GM23338 (cell line): Measurements from ENCODE around the gene PSD4. TPM values are rescaled to one million over a fixed set of nuclear protein-coding genes. Genes with fewer than 3 reads are reported as not detected.

ENCODE experiments used
- ATAC-seq: fragments of 200-7000 bp; cut with Tn5 transposase; 3 replicates; pipeline ENCODE4 v1.9.1; 2020
- DNase-seq: peaks from one replicate; pipeline ENCODE4 v3.0.0-alpha.2; 2015; ENCODE audit warnings: low spot score
- H2AFZ ChIP-seq: fragments of 200-600 bp; sonication (generic); 2 replicates; pipeline ENCODE4 v1.8.0; 2016; ENCODE audit warnings: antibody characterized with exemption, mild to moderate bottlenecking, moderate library complexity
- H3F3A ChIP-seq: fragments of 200-600 bp; sonication (generic); replicated peaks from 2 replicates; pipeline ENCODE4 v1.8.0; 2017; ENCODE audit warnings: antibody characterized with exemption, mixed run types, low read depth
- H3K27ac ChIP-seq: fragments of 200-600 bp; sonication (generic); 2 replicates; pipeline ENCODE4 v1.6.1; 2016; ENCODE audit warnings: low read depth
- H3K27me3 ChIP-seq: fragments of 200-600 bp; sonication (generic); 2 replicates; pipeline ENCODE4 v1.8.0; 2016; ENCODE audit warnings: mild to moderate bottlenecking, mixed run types, moderate library complexity; ENCODE audit not compliant: insufficient read depth
- H3K36me3 ChIP-seq: fragments of 200-600 bp; sonication (generic); 2 replicates; pipeline ENCODE4 v1.8.0; 2016; ENCODE audit warnings: mild to moderate bottlenecking; ENCODE audit not compliant: insufficient read depth
- H3K4me1 ChIP-seq: fragments of 200-600 bp; sonication (generic); 2 replicates; pipeline ENCODE4 v1.8.0; 2016; ENCODE audit warnings: mild to moderate bottlenecking, moderate library complexity; ENCODE audit not compliant: insufficient read depth
- H3K4me2 ChIP-seq: fragments of 200-600 bp; sonication (generic); 2 replicates; pipeline ENCODE4 v1.7.1; 2017; ENCODE audit warnings: mixed run types
- H3K4me3 ChIP-seq: fragments of 200-600 bp; sonication (generic); 2 replicates; pipeline ENCODE4 v1.6.1; 2016; ENCODE audit warnings: mixed run types
- H3K79me2 ChIP-seq: fragments of 200-600 bp; sonication (generic); replicated peaks from 2 replicates; pipeline ENCODE4 v1.8.0; 2017; ENCODE audit warnings: mild to moderate bottlenecking; ENCODE audit not compliant: insufficient read depth
- H3K9me2 ChIP-seq: fragments of 200-600 bp; sonication (generic); 2 replicates; pipeline ENCODE4 v1.8.0; 2017; ENCODE audit not compliant: insufficient read depth
- H4K20me1 ChIP-seq: fragments of 200-600 bp; sonication (generic); replicated peaks from 2 replicates; pipeline ENCODE4 v1.8.0; 2017; ENCODE audit warnings: mild to moderate bottlenecking; ENCODE audit not compliant: insufficient read depth
- H3K27ac Mint-ChIP-seq: 2 replicates; pipeline ENCODE4 v1.8.0; 2020; ENCODE audit warnings: inconsistent platforms, mild to moderate bottlenecking, moderate library complexity, mixed read lengths
- H3K27me3 Mint-ChIP-seq: 3 replicates; pipeline ENCODE4 v1.8.0; 2022; ENCODE audit warnings: low read depth, mild to moderate bottlenecking, moderate library complexity, mixed read lengths, inconsistent platforms; ENCODE audit not compliant: insufficient read depth, poor library complexity
- H3K36me3 Mint-ChIP-seq: 3 replicates; pipeline ENCODE4 v1.8.0; 2021; ENCODE audit warnings: low read depth, mild to moderate bottlenecking, inconsistent platforms, moderate library complexity, mixed read lengths
- H3K4me1 Mint-ChIP-seq: 3 replicates; pipeline ENCODE4 v1.8.0; 2020; ENCODE audit warnings: mild to moderate bottlenecking, inconsistent platforms, mixed read lengths
- H3K4me3 Mint-ChIP-seq: 3 replicates; pipeline ENCODE4 v1.8.0; 2021; ENCODE audit warnings: moderate library complexity, mild to moderate bottlenecking, inconsistent platforms, mixed read lengths
- H3K9me3 Mint-ChIP-seq: 3 replicates; pipeline ENCODE4 v1.8.0; 2020; ENCODE audit warnings: moderate library complexity, mild to moderate bottlenecking, inconsistent platforms, mixed read lengths
- CREB1 ChIP-seq: fragments of 250-450 bp; sonication (Bioruptor Pico); IDR thresholded peaks from 2 replicates; pipeline ENCODE4 v1.5.0; 2020; ENCODE audit warnings: low read depth, mild to moderate bottlenecking, moderate library complexity
- CTCF ChIP-seq, 2 experiments: fragments of 200-600 bp in 1 of 2; sonication (generic) in 1 of 2; conservative IDR thresholded peaks; 2 replicates each; pipeline versions ENCODE4 v1.5.1 to v1.6.1; 2016 to 2017; ENCODE audit warnings: antibody characterized with exemption in 2 of 2, low read depth in 2 of 2, mild to moderate bottlenecking in 2 of 2, moderate library complexity in 1 of 2
- ETS1 ChIP-seq: IDR thresholded peaks from 2 replicates; pipeline ENCODE4 v1.6.1; 2016; ENCODE audit warnings: antibody characterized with exemption
- EZH2 ChIP-seq: fragments of 200-600 bp; sonication (generic); IDR thresholded peaks from one replicate; pipeline ENCODE4 v1.8.0; 2017; ENCODE audit warnings: antibody characterized with exemption, mild to moderate bottlenecking, low read depth; ENCODE audit not compliant: unreplicated experiment
- EZH2phosphoT487 ChIP-seq: fragments of 200-600 bp; sonication (generic); IDR thresholded peaks from one replicate; pipeline ENCODE4 v1.8.1; 2018; ENCODE audit warnings: antibody characterized with exemption; ENCODE audit not compliant: unreplicated experiment
- JUNB ChIP-seq: IDR thresholded peaks from one replicate; pipeline ENCODE4 v1.6.1; 2016; ENCODE audit warnings: antibody characterized with exemption; ENCODE audit not compliant: unreplicated experiment
- NANOG ChIP-seq: IDR thresholded peaks from 2 replicates; pipeline ENCODE4 v1.6.1; 2016; ENCODE audit warnings: antibody characterized with exemption, borderline replicate concordance
- STAT1 ChIP-seq: IDR thresholded peaks from one replicate; pipeline ENCODE4 v1.6.1; 2016; ENCODE audit warnings: antibody characterized with exemption; ENCODE audit not compliant: unreplicated experiment
- ZNF331 ChIP-seq: fragments of 250-450 bp; sonication (Bioruptor Pico); IDR thresholded peaks from 2 replicates; pipeline ENCODE4 v1.5.0; 2020; ENCODE audit warnings: low read depth, mild to moderate bottlenecking, moderate library complexity
- ZNF462 ChIP-seq: fragments of 250-450 bp; sonication (Bioruptor Pico); IDR thresholded peaks from 2 replicates; pipeline ENCODE4 v1.5.0; 2020; ENCODE audit warnings: mild to moderate bottlenecking, moderate library complexity
- polyA plus RNA-seq: library from polyadenylated mRNA; unstranded; fragments of >200 nt; fragmentation: Nextera tagmentation; extraction: Ambion mirVana; gene quantifications from 2 replicates; pipeline ENCODE4 v1.2.1, GENCODE V29; 2016
- total RNA-seq: library from RNA; depleted of rRNA; stranded (reverse); fragments of >200 nt; shearing (Covaris generic); gene quantifications from 2 replicates; pipeline ENCODE4 v1.2.3, GENCODE V29; 2014

PSD4 gene
- total and polyA plus RNA-seq, 2 experiments from 2014 or later, result 0.06 to 0.66 TPM

GRCh38 chr2:113144259-113144658 lies 29.5 kb upstream of the PSD4 start:
- Mint-ChIP-seq H3K4me1 (no peaks in the 10 kb centered on the region), H3K36me3 (no peaks in the 10 kb centered on the region), H3K27me3 (peaks cover 4% of the 10 kb centered on the region), H3K9me3 (no peaks in the 10 kb centered on the region), H3K4me3 (no peak overlapping the region), H3K27ac (no peak overlapping the region)
- no peaks in the 10 kb centered on the region for H3K9me2 ChIP-seq
- H3F3A ChIP-seq, result no peaks in the 10 kb centered on the region
- ATAC-seq (no peak), DNase-seq (no peak)
- H2AFZ ChIP-seq, result no peak overlapping the region
- H3K4me3 ChIP-seq, result no peak overlapping the region
- no peaks in the 10 kb centered on the region for H3K36me3 ChIP-seq
- no peaks in the 10 kb centered on the region for H3K79me2 ChIP-seq
- H3K4me2 ChIP-seq, result no peak overlapping the region
- H4K20me1 ChIP-seq, result no peaks in the 10 kb centered on the region
- H3K4me1 ChIP-seq, result no peaks in the 10 kb centered on the region
- no peak for TF ChIP-seq STAT1
- no peaks in the 10 kb centered on the region for H3K27me3 ChIP-seq
- H3K27ac ChIP-seq, result no peak overlapping the region

- Histone ChIP-seq H3K9me2 (no peaks in the 10 kb centered on the region), H3K27me3 (no peaks in the 10 kb centered on the region), H3K79me2 (no peaks in the 10 kb centered on the region), H2AFZ (peak overlapping the region; percentile 52; the same call in 1 of the 2 replicates), H3F3A (no peaks in the 10 kb centered on the region), H3K4me1 (no peaks in the 10 kb centered on the region), H3K4me2 (no peak overlapping the region), H4K20me1 (no peaks in the 10 kb centered on the region), H3K4me3 (no peak overlapping the region), H3K36me3 (no peaks in the 10 kb centered on the region), H3K27ac (no peak overlapping the region)
- Mint-ChIP-seq H3K4me3 (no peak overlapping the region), H3K27me3 (peaks cover 4% of the 10 kb centered on the region), H3K4me1 (peaks cover 4% of the 10 kb centered on the region; the same call in 1 of the 3 replicates), H3K9me3 (no peaks in the 10 kb centered on the region), H3K36me3 (no peaks in the 10 kb centered on the region), H3K27ac (no peak overlapping the region)
- ATAC-seq, result no peak
- TF ChIP-seq ZNF331 (CRISPR knock-in tag) (no peak), STAT1 (no peak), CTCF (conservative IDR thresholded peaks at IDR 0.05; ENCODE audit: low read depth in 2 of 2) (no peak), EZH2phosphoT487 (no peak), NANOG (no peak), CREB1 (CRISPR knock-in tag) (no peak), ETS1 (no peak), EZH2 (no peak), JUNB (no peak), ZNF462 (CRISPR knock-in tag) (no peak)
- no peak for DNase-seq
These were observed 24.9 kb upstream of the PSD4 start for GRCh38 chr2:113148606-113149552.
